ENCODE data around the gene SLC30A1. TPM values are rescaled to one million over a fixed set of nuclear protein-coding genes. Genes with fewer than 3 reads are reported as not detected.

Gene SLC30A1
- total and polyA plus RNA-seq, 2 of the 13 experiments (the other 11 are each of a cell fraction or from before 2014, with no cell fraction given), result 5.9 to 24.4 TPM

- TF ChIP-seq ZMAT3 (CRISPR knock-in tag; conservative IDR thresholded peaks at IDR 0.05) (peak; percentile 43; the same call in 1 of the 2 replicates), MED13 (CRISPR knock-in tag; IDR thresholded peaks at IDR 0.05) (no peak; the same call in 1 of the 2 replicates), SKIL (CRISPR knock-in tag; IDR thresholded peaks at IDR 0.05; ENCODE audit: borderline replicate concordance) (peak; percentile 19; the same call in 1 of the 2 replicates), AKAP8 (CRISPR knock-in tag; IDR thresholded peaks at IDR 0.05) (0 out of 2 replicates have a peak, but pooled peaks have one; percentile 74), ZNF563 (CRISPR knock-in tag; IDR thresholded peaks at IDR 0.05) (peak; percentile 71), ZNF567 (CRISPR knock-in tag; IDR thresholded peaks at IDR 0.05; ENCODE audit: borderline replicate concordance) (peak; percentile 64; the same call in 1 of the 2 replicates), SRSF4 (IDR thresholded peaks at IDR 0.05; ENCODE audit: low read depth, low read length, poor library complexity, severe bottlenecking) (no peak), DPF2 (CRISPR knock-in tag; IDR thresholded peaks at IDR 0.05; ENCODE audit: borderline replicate concordance, low read depth) (0 out of 2 replicates have a peak, but pooled peaks have one; percentile 35), PITX1 (CRISPR knock-in tag; IDR thresholded peaks at IDR 0.05) (no peak), SOX5 (CRISPR knock-in tag; IDR thresholded peaks at IDR 0.05; ENCODE audit: borderline replicate concordance) (0 out of 2 replicates have a peak, but pooled peaks have one; percentile 24), ZNF329 (CRISPR knock-in tag; IDR thresholded peaks at IDR 0.05; ENCODE audit: low read depth) (peak; percentile 72), KDM2A (CRISPR knock-in tag; IDR thresholded peaks at IDR 0.05; ENCODE audit: borderline replicate concordance, low read depth) (peak; percentile 78; the same call in 1 of the 2 replicates), ZNF564 (CRISPR knock-in tag; IDR thresholded peaks at IDR 0.05) (0 out of 2 replicates have a peak, but pooled peaks have one; percentile 42), SIX1 (CRISPR knock-in tag; IDR thresholded peaks at IDR 0.05; ENCODE audit: borderline replicate concordance) (no peak), HOXA9 (CRISPR knock-in tag; IDR thresholded peaks at IDR 0.05; ENCODE audit: borderline replicate concordance) (no peak), ISX (CRISPR knock-in tag; conservative IDR thresholded peaks at IDR 0.05) (no peak), ZNF451 (CRISPR knock-in tag; IDR thresholded peaks at IDR 0.05) (no peak), ZBTB10 (CRISPR knock-in tag; IDR thresholded peaks at IDR 0.05; ENCODE audit: borderline replicate concordance) (peak; percentile 95; the same call in 1 of the 2 replicates), ZNF713 (CRISPR knock-in tag; IDR thresholded peaks at IDR 0.05) (no peak), ATF2 (CRISPR knock-in tag; IDR thresholded peaks at IDR 0.05) (0 out of 2 replicates have a peak, but pooled peaks have one; percentile 26), CHD4 (IDR thresholded peaks at IDR 0.05; ENCODE audit: borderline replicate concordance, low read length) (no peak), TEF (CRISPR knock-in tag; IDR thresholded peaks at IDR 0.05) (no peak)
These were observed 932 bp downstream of the SLC30A1 start (continued) for GRCh38 chr1:211577819-211578639.

Measured in HepG2 (cell line).